Parathyroid adenoma (tissue), 2 donors: ENCODE measurements around the gene C17orf100.

ENCODE experiments used
- H2AFZ ChIP-seq: fragments of 300-600 bp; sonication (generic); one replicate; pipeline ENCODE4 v1.7.0; 2017; ENCODE audit warnings: antibody characterized with exemption, mild to moderate bottlenecking
- H3K27ac ChIP-seq: fragments of 300-600 bp; sonication (generic); one replicate; pipeline ENCODE4 v1.7.0; 2017
- H3K27me3 ChIP-seq: fragments of 300-600 bp; sonication (generic); one replicate; pipeline ENCODE4 v1.7.0; 2017; ENCODE audit warnings: low read length; ENCODE audit not compliant: control insufficient read depth, insufficient read depth
- H3K36me3 ChIP-seq: fragments of 300-600 bp; sonication (generic); one replicate; pipeline ENCODE4 v1.7.0; 2017; ENCODE audit warnings: low read length; ENCODE audit not compliant: control insufficient read depth, insufficient read depth
- H3K4me1 ChIP-seq: fragments of 300-600 bp; sonication (generic); one replicate; pipeline ENCODE4 v1.7.0; 2017; ENCODE audit warnings: control low read depth
- H3K4me2 ChIP-seq: fragments of 300-600 bp; sonication (generic); one replicate; pipeline ENCODE4 v1.7.0; 2017; ENCODE audit warnings: low read length
- H3K4me3 ChIP-seq: fragments of 300-600 bp; sonication (generic); one replicate; pipeline ENCODE4 v1.7.0; 2017; ENCODE audit warnings: low read depth, low read length
- H3K79me2 ChIP-seq: fragments of 300-600 bp; sonication (generic); one replicate; pipeline ENCODE4 v1.7.0; 2017; ENCODE audit warnings: control low read depth
- H3K9ac ChIP-seq: fragments of 300-600 bp; sonication (generic); one replicate; pipeline ENCODE4 v1.7.0; 2017; ENCODE audit warnings: mild to moderate bottlenecking
- H3K9me3 ChIP-seq: fragments of 300-600 bp; sonication (generic); one replicate; pipeline ENCODE4 v1.7.0; 2017; ENCODE audit warnings: low read length; ENCODE audit not compliant: control insufficient read depth
- TF ChIP-seq, protein P1 (sequence below): fragments of 300-600 bp; sonication (generic); IDR thresholded peaks from one replicate; pipeline ENCODE4 v1.7.0; 2017; ENCODE audit warnings: antibody characterized with exemption, mild to moderate bottlenecking
- donor health status: primary hyperparathyroidism.

Gene C17orf100

DNA sequence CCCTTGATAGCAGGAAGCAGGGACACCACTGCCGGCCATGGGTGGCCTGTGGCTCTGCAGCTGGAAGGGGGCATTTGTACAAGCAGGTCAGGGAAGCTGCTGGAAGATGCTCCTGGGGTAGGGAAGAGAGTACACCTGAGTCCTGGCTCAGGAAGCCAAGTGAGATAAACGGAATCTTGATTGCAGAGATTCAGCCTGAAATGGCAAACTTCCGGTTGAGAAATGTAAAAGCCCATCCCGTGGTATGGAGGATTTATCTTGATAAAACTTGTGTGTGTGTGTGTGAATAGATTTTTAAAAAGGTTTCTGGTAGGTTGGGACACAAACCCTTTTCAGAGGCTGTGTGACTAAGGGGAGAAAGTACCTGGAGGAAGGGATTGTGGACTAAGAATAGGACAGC is 29.6 kb downstream of the C17orf100 start:
- no peaks in the 10 kb centered on the region for H3K79me2 ChIP-seq

DNA sequence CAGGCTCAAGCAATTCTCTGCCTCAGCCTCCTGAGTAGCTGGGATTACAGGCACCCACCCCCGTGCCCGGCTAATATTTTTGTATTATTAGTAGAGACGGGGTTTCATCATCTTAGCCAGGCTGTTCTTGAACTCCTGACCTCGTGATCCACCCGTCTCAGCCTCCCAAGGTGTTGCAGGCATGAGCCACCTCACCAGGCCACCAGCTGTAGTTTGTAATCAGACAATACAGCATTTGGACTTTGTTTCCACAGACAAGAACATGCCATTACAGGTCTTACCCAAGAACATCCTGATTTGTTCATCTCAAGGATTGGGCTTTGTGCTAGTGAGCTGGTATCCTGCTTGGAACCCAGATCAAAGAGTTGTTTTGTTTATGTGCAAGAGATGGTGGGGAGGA is 30.1 kb downstream of the C17orf100 start:
- TF ChIP-seq, protein P1, sequence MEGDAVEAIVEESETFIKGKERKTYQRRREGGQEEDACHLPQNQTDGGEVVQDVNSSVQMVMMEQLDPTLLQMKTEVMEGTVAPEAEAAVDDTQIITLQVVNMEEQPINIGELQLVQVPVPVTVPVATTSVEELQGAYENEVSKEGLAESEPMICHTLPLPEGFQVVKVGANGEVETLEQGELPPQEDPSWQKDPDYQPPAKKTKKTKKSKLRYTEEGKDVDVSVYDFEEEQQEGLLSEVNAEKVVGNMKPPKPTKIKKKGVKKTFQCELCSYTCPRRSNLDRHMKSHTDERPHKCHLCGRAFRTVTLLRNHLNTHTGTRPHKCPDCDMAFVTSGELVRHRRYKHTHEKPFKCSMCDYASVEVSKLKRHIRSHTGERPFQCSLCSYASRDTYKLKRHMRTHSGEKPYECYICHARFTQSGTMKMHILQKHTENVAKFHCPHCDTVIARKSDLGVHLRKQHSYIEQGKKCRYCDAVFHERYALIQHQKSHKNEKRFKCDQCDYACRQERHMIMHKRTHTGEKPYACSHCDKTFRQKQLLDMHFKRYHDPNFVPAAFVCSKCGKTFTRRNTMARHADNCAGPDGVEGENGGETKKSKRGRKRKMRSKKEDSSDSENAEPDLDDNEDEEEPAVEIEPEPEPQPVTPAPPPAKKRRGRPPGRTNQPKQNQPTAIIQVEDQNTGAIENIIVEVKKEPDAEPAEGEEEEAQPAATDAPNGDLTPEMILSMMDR: no peak
- H3K27ac ChIP-seq: no peak overlapping the region
- H3K4me3 ChIP-seq: no peak overlapping the region
- H3K27me3 ChIP-seq: no peaks in the 10 kb centered on the region
- H2AFZ ChIP-seq: no peak overlapping the region
- no peak overlapping the region for H3K9ac ChIP-seq
- H3K9me3 ChIP-seq: no peaks in the 10 kb centered on the region
- no peaks in the 10 kb centered on the region for H3K4me1 ChIP-seq
- H3K36me3 ChIP-seq: no peaks in the 10 kb centered on the region
- no peaks in the 10 kb centered on the region for H3K79me2 ChIP-seq
- no peak overlapping the region for H3K4me2 ChIP-seq

More for the DNA sequence above, 29.6 kb downstream of the C17orf100 start:
- no peaks in the 10 kb centered on the region for H3K4me1 ChIP-seq
- no peak overlapping the region for H3K27ac ChIP-seq
- H3K9ac ChIP-seq: no peak overlapping the region
- no peak overlapping the region for H3K4me3 ChIP-seq
- TF ChIP-seq, protein P1: no peak
- no peaks in the 10 kb centered on the region for H3K36me3 ChIP-seq
- H3K27me3 ChIP-seq: no peaks in the 10 kb centered on the region
- H2AFZ ChIP-seq: no peak overlapping the region
- H3K4me2 ChIP-seq: no peak overlapping the region
- H3K9me3 ChIP-seq: no peaks in the 10 kb centered on the region

- Histone ChIP-seq H3K4me3 (no peak overlapping the region), H2AFZ (no peak overlapping the region), H3K36me3 (no peaks in the 10 kb centered on the region), H3K79me2 (no peaks in the 10 kb centered on the region), H3K4me2 (no peak overlapping the region), H3K9ac (no peak overlapping the region), H3K27me3 (no peaks in the 10 kb centered on the region), H3K9me3 (no peaks in the 10 kb centered on the region), H3K4me1 (no peaks in the 10 kb centered on the region), H3K27ac (no peak overlapping the region)
- TF ChIP-seq, protein P1: no peak
These were observed 30.8 kb downstream of the C17orf100 start for GRCh38 chr17:6682339-6682738.

- no peak overlapping the region for H3K9ac ChIP-seq
- H3K27ac ChIP-seq: no peak overlapping the region
- no peaks in the 10 kb centered on the region for H3K79me2 ChIP-seq
- H3K4me1 ChIP-seq: no peaks in the 10 kb centered on the region
- no peaks in the 10 kb centered on the region for H3K36me3 ChIP-seq
- H3K27me3 ChIP-seq: no peaks in the 10 kb centered on the region
- no peak overlapping the region for H3K4me2 ChIP-seq
- H3K9me3 ChIP-seq: no peaks in the 10 kb centered on the region
- no peak overlapping the region for H3K4me3 ChIP-seq
- H2AFZ ChIP-seq: no peak overlapping the region
- TF ChIP-seq, protein P1: no peak
These were observed 31.6 kb downstream of the C17orf100 start for GRCh38 chr17:6683081-6683684.
